Measurements from ENCODE around the gene DICER1.

Gene DICER1

DNA sequence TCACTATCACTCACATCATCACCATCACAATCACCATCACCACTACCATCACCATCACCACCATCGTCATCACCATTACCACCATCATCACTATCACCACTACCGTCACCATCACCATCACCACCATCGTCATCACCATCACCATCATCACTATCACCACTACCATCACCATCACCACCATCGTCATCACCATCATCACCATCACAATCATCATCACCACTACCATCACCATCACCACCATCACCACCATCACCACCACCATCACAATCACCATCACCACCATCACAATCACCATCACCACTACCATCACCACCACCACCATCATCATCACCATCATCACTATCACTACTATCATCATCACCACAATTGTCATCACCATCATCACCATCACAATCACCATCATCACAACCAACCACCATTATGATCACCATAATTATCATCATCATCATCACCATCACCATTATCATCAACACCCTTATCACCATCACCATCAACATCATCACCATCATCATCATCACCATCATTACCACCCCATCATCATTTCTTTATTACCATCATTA is 90.8 kb downstream of the DICER1 start:
- no peak overlapping the region for H3K4me3 Mint-ChIP-seq

GRCh38 chr14:95065411-95065810 is 91.9 kb downstream of the DICER1 start:
- Mint-ChIP-seq H3K36me3 (ENCODE audit: low read depth) (no peaks in the 10 kb centered on the region), H3K27me3 (ENCODE audit: low read depth) (peaks cover 6% of the 10 kb centered on the region), H3K4me3 (no peak overlapping the region), H3K9me3 (no peaks in the 10 kb centered on the region), H3K27ac (no peak overlapping the region), H3K4me1 (no peaks in the 10 kb centered on the region)
- no peak for TF ChIP-seq CTCF (IDR thresholded peaks at IDR 0.05; ENCODE audit: unreplicated experiment in 3 of 3)

More for the DNA sequence above, 90.8 kb downstream of the DICER1 start:
- Mint-ChIP-seq H3K9me3 (no peaks in the 10 kb centered on the region), H3K4me1 (peaks cover 4% of the 10 kb centered on the region), H3K27me3 (ENCODE audit: low read depth) (peaks cover 10% of the 10 kb centered on the region), H3K36me3 (ENCODE audit: low read depth) (no peaks in the 10 kb centered on the region), H3K27ac (no peak overlapping the region)
- TF ChIP-seq CTCF (IDR thresholded peaks at IDR 0.05; ENCODE audit: unreplicated experiment in 3 of 3) = no peak

DNA sequence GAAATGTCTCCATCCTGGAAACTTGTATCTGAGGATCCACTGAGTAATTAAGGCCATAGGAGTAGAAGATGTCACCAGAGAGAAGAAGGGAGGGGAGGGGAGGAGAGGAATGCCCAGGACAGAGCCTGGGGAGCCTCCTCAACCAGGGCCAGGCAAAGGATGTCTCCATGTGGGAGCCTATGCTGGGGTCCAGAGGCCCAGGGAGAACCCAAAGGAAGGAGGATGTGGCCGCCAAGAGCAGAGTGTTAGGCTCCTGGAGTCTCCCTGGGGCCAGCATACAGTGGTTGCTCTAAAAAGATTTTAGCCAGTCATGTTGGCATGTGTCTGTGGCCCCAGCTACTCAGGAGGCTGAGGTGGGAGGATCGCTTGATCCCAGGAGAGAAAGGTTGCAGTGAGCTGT is 92.6 kb downstream of the DICER1 start:
- Mint-ChIP-seq H3K4me3 (no peak overlapping the region), H3K36me3 (ENCODE audit: low read depth) (no peaks in the 10 kb centered on the region), H3K27ac (no peak overlapping the region), H3K27me3 (ENCODE audit: low read depth) (peaks cover 5% of the 10 kb centered on the region), H3K4me1 (no peaks in the 10 kb centered on the region), H3K9me3 (no peaks in the 10 kb centered on the region)
- TF ChIP-seq CTCF (IDR thresholded peaks at IDR 0.05; ENCODE audit: unreplicated experiment in 3 of 3) = no peak

GRCh38 chr14:95064256-95064655 is 93.1 kb downstream of the DICER1 start:
- Mint-ChIP-seq H3K27me3 (ENCODE audit: low read depth) (peaks cover 3% of the 10 kb centered on the region), H3K9me3 (no peaks in the 10 kb centered on the region), H3K36me3 (ENCODE audit: low read depth) (no peaks in the 10 kb centered on the region), H3K4me3 (no peak overlapping the region), H3K27ac (no peak overlapping the region), H3K4me1 (no peaks in the 10 kb centered on the region)
- TF ChIP-seq CTCF (IDR thresholded peaks at IDR 0.05; ENCODE audit: unreplicated experiment in 3 of 3) = no peak

- TF ChIP-seq CTCF (IDR thresholded peaks at IDR 0.05; ENCODE audit: unreplicated experiment in 3 of 3) = no peak
- no peaks in the 10 kb centered on the region for H3K9me3 Mint-ChIP-seq
- no peaks in the 10 kb centered on the region for H3K4me1 Mint-ChIP-seq
- no peak overlapping the region for H3K4me3 Mint-ChIP-seq
- no peak overlapping the region for H3K27ac Mint-ChIP-seq
- H3K27me3 Mint-ChIP-seq (ENCODE audit: low read depth) = peaks cover 8% of the 10 kb centered on the region
- no peaks in the 10 kb centered on the region for H3K36me3 Mint-ChIP-seq (ENCODE audit: low read depth)
These were observed 93.9 kb downstream of the DICER1 start for GRCh38 chr14:95063391-95063790.

- no peak for TF ChIP-seq CTCF (IDR thresholded peaks at IDR 0.05; ENCODE audit: unreplicated experiment in 3 of 3)
- H3K4me1 Mint-ChIP-seq = no peaks in the 10 kb centered on the region
- no peaks in the 10 kb centered on the region for H3K9me3 Mint-ChIP-seq
- H3K4me3 Mint-ChIP-seq = no peak overlapping the region
- H3K27ac Mint-ChIP-seq = no peak overlapping the region
- peaks cover 10% of the 10 kb centered on the region for H3K27me3 Mint-ChIP-seq (ENCODE audit: low read depth)
- no peaks in the 10 kb centered on the region for H3K36me3 Mint-ChIP-seq (ENCODE audit: low read depth)
These were observed 94.4 kb downstream of the DICER1 start for GRCh38 chr14:95062946-95063345.

All from nephron (organoid).